ENCODE data around the gene ROCK2.

DNA sequence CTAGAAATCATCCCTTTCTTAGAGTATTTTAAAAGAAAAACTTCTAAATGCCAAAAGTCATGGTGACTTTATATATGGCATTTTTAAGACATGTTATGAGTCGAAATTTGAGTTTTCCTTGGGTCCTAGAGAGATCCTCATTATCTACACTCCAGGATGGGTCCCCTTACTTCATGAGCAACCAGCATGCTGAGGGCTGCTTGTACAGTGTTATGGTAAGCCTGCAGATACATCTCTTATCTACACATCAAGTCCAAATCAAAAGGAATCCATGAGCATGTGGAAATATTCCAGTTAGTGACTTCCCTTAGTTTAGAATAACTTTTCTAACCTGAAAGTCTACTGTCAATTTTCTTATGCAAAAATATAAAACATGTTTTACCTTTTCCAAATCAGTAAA is 130.5 kb downstream of the ROCK2 start:
- TF ChIP-seq, protein P1, sequence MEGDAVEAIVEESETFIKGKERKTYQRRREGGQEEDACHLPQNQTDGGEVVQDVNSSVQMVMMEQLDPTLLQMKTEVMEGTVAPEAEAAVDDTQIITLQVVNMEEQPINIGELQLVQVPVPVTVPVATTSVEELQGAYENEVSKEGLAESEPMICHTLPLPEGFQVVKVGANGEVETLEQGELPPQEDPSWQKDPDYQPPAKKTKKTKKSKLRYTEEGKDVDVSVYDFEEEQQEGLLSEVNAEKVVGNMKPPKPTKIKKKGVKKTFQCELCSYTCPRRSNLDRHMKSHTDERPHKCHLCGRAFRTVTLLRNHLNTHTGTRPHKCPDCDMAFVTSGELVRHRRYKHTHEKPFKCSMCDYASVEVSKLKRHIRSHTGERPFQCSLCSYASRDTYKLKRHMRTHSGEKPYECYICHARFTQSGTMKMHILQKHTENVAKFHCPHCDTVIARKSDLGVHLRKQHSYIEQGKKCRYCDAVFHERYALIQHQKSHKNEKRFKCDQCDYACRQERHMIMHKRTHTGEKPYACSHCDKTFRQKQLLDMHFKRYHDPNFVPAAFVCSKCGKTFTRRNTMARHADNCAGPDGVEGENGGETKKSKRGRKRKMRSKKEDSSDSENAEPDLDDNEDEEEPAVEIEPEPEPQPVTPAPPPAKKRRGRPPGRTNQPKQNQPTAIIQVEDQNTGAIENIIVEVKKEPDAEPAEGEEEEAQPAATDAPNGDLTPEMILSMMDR (IDR thresholded peaks at IDR 0.05): no peak
- TF ChIP-seq POLR2A (IDR thresholded peaks at IDR 0.05) (no peak), POLR2AphosphoS5 (IDR thresholded peaks at IDR 0.05) (no peak)
